ENCODE data around the gene CIB4.

The CIB4 gene

GRCh38 chr2:26636935-26637334 lies 4.2 kb downstream of the CIB4 start:
- no peak for TF ChIP-seq CTCF (IDR thresholded peaks at IDR 0.05)

- no peak for TF ChIP-seq CTCF (IDR thresholded peaks at IDR 0.05)
These were observed 5.8 kb downstream of the CIB4 start for GRCh38 chr2:26635401-26635800.

- no peak for TF ChIP-seq CTCF (IDR thresholded peaks at IDR 0.05)
These were observed 6.4 kb downstream of the CIB4 start for GRCh38 chr2:26634636-26635230.

GRCh38 chr2:26633993-26634595 lies 7.1 kb downstream of the CIB4 start:
- no peak for TF ChIP-seq CTCF (IDR thresholded peaks at IDR 0.05)

GRCh38 chr2:26633351-26633945 lies 7.7 kb downstream of the CIB4 start:
- TF ChIP-seq CTCF (IDR thresholded peaks at IDR 0.05) = no peak

GRCh38 chr2:26632624-26633185 lies 8.5 kb downstream of the CIB4 start:
- TF ChIP-seq CTCF (IDR thresholded peaks at IDR 0.05) = no peak

GRCh38 chr2:26631401-26632170 lies 9.6 kb downstream of the CIB4 start:
- TF ChIP-seq CTCF (IDR thresholded peaks at IDR 0.05) = no peak
